ENCODE measurements around the gene RIPPLY3. TPM values are rescaled to one million over a fixed set of nuclear protein-coding genes. Genes with fewer than 3 reads are reported as not detected.
"Not testable (repeated sequence)": the region's sequence is repeated elsewhere in the genome, so short reads cannot be mapped to it uniquely, and the experiment has no call there.

The RIPPLY3 gene
- total RNA-seq, 1 experiment from 2014 or later = not detected

DNA sequence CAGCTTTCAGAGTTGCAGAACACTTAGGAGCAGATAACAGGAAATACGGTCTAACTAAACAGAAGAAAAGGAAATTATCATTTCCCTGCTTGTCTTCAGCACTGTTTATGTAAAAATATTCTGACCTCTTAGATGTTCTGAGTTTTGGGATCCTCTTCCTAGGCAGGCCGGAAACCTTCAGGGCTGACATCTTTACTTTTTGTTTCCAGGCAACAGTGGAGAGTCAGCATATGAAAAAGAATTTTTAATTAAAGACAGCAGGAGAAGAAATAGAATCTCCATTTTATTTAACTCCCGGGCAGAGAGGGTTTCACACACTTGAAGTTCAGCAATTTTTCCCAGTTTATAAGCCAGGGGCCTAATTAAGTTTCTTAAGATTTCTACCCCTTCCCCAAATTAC lies 5.1 kb upstream of the RIPPLY3 start (continued):
- TF ChIP-seq FOSL1 (IDR thresholded peaks at IDR 0.05; ENCODE audit: low read depth) (no peak), SIN3A (IDR thresholded peaks at IDR 0.05; ENCODE audit: low read depth) (no peak), EZH2phosphoT487 (IDR thresholded peaks at IDR 0.05; ENCODE audit: borderline replicate concordance) (no peak), YY1 (IDR thresholded peaks at IDR 0.05; ENCODE audit: extremely low read depth, insufficient replicate concordance, low read depth, low read length) (no peak), ZFX (IDR thresholded peaks at IDR 0.05) (no peak), CBX3 (IDR thresholded peaks at IDR 0.05; ENCODE audit: low read depth) (no peak), TCF7L2 (IDR thresholded peaks at IDR 0.05; ENCODE audit: borderline replicate concordance, extremely low read depth, insufficient read depth, insufficient read length) (no peak), ELF1 (IDR thresholded peaks at IDR 0.05; ENCODE audit: borderline replicate concordance, low read depth) (no peak), SRF (IDR thresholded peaks at IDR 0.05; ENCODE audit: low read depth) (no peak)

DNA sequence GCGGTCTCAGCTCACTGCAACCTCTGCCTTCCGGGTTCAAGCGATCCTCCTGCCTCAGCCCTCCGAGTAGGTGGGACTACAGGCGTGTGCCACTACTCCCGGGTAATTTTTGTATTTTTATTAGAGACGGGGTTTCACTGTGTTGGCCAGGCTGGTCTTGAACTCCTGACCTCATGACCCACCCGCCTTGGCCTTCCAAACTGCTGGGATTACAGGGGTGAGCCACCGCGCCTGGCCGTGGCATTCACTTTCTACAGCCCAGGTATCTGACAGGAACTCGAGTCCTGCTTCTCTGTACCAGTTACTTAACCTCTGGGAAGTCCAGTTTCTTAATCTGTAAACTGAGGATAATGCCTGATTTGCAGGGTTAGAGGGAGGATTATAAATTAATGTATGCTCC lies 3.7 kb upstream of the RIPPLY3 start:
- H3K27me3 ChIP-seq (ENCODE audit: insufficient read depth, low read length); ATAC-seq; H3K4me2 ChIP-seq (ENCODE audit: low read length); H3K27ac ChIP-seq (ENCODE audit: low read depth, low read length); H3K4me1 ChIP-seq (ENCODE audit: control insufficient read depth in 1 of 2, insufficient read depth in 2 of 2, low read length in 2 of 2); H4K20me1 ChIP-seq (ENCODE audit: insufficient read depth); RAD21 ChIA-PET (ENCODE audit: low non-redundant PET in 1 of 2, low total read pairs in 2 of 2, uncharacterized antibody in 2 of 2, unreplicated experiment in 2 of 2); H2AFZ ChIP-seq (ENCODE audit: low read depth, low read length, poor library complexity, severe bottlenecking); H3K4me3 ChIP-seq (replicated peaks in 1 of 2; ENCODE audit: low read depth in 1 of 2, low read length in 2 of 2); POLR2A ChIA-PET; H3K9me2 ChIP-seq (ENCODE audit: insufficient read depth); H3K36me3 ChIP-seq (ENCODE audit: control insufficient read depth in 1 of 2, insufficient read depth in 2 of 2, low read length in 2 of 2); DNase-seq (ENCODE audit: low read depth, low spot score); H3K9me3 ChIP-seq (ENCODE audit: control insufficient read depth in 1 of 2, insufficient read depth in 1 of 2, low read depth in 1 of 2, low read length in 2 of 2); intact Hi-C loops (cut with micrococcal nuclease); H3K79me2 ChIP-seq (ENCODE audit: insufficient read depth, low read length); H3K9ac ChIP-seq (ENCODE audit: low read length); BruUV-seq (replicated peaks): not testable (repeated sequence)
- CTCF ChIA-PET = interaction anchor here (1.0 kb wide), 3 partner anchors 8 to 13 kb away, joined by 3 to 4 read pairs (median 3); no protein-coding TSS in a partner anchor

DNA sequence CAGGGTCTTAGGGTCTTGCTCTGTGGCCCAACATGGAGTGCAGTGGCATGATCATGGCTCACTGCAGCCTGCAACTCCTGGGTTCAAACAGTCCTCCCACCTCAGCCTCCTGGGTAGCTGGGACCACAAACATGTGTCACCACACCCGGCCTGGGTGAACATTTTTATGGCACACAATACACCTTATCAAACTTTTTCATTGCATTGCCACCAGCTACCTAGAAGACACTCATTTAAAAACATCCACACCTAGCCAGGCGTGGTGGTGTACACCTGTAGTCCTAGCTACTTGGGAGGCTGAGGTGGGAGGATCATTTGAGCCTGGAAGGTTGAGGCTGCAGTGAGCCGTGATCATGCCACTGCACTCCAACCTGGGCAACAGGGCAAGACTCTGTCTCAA lies 2.6 kb upstream of the RIPPLY3 start:
- CTCF ChIA-PET; RAD21 ChIA-PET (ENCODE audit: low non-redundant PET in 1 of 2, low total read pairs in 2 of 2, uncharacterized antibody in 2 of 2, unreplicated experiment in 2 of 2); H3K4me2 ChIP-seq (ENCODE audit: low read length); H3K9me2 ChIP-seq (ENCODE audit: insufficient read depth); H3K9me3 ChIP-seq (ENCODE audit: control insufficient read depth in 1 of 2, insufficient read depth in 1 of 2, low read depth in 1 of 2, low read length in 2 of 2); H3K4me3 ChIP-seq (replicated peaks in 1 of 2; ENCODE audit: low read depth in 1 of 2, low read length in 2 of 2); DNase-seq (ENCODE audit: low read depth, low spot score); H3K9ac ChIP-seq (ENCODE audit: low read length); H3K79me2 ChIP-seq (ENCODE audit: insufficient read depth, low read length); H2AFZ ChIP-seq (ENCODE audit: low read depth, low read length, poor library complexity, severe bottlenecking); H4K20me1 ChIP-seq (ENCODE audit: insufficient read depth); BruUV-seq (replicated peaks); H3K4me1 ChIP-seq (ENCODE audit: control insufficient read depth in 1 of 2, insufficient read depth in 2 of 2, low read length in 2 of 2); intact Hi-C loops (cut with micrococcal nuclease); H3K36me3 ChIP-seq (ENCODE audit: control insufficient read depth in 1 of 2, insufficient read depth in 2 of 2, low read length in 2 of 2); H3K27me3 ChIP-seq (ENCODE audit: insufficient read depth, low read length); H3K27ac ChIP-seq (ENCODE audit: low read depth, low read length); ATAC-seq; POLR2A ChIA-PET: not testable (repeated sequence)

Data from HCT116 (cell line).